ENCODE data around the gene SSRP1.

SSRP1 gene

GRCh38 chr11:57313071-57313787 is 22.5 kb downstream of the SSRP1 start:
- DNase-seq: no peak

- DNase-seq: no peak
Measured at GRCh38 chr11:57312511-57313021, 23.1 kb downstream of the SSRP1 start.

- DNase-seq: no peak
Measured at GRCh38 chr11:57311109-57311936, 24.4 kb downstream of the SSRP1 start.

GRCh38 chr11:57310630-57311086 is 25.0 kb downstream of the SSRP1 start:
- no peak for DNase-seq

GRCh38 chr11:57310091-57310490 is 25.6 kb downstream of the SSRP1 start:
- DNase-seq: no peak

- no peak for DNase-seq
Measured at GRCh38 chr11:57309106-57310059, 26.3 kb downstream of the SSRP1 start.

- no peak for DNase-seq
Measured at GRCh38 chr11:57308426-57309060, 27.1 kb downstream of the SSRP1 start.

GRCh38 chr11:57307666-57308270 is 27.9 kb downstream of the SSRP1 start:
- no peak for DNase-seq

- DNase-seq: no peak
Measured at GRCh38 chr11:57306940-57307565, 28.6 kb downstream of the SSRP1 start.

- DNase-seq: no peak
Measured at GRCh38 chr11:57306161-57306876, 29.4 kb downstream of the SSRP1 start.

GRCh38 chr11:57305523-57305922 is 30.2 kb downstream of the SSRP1 start:
- DNase-seq: no peak

GRCh38 chr11:57303990-57304579 is 31.6 kb downstream of the SSRP1 start:
- DNase-seq: no peak

- no peak for DNase-seq
Measured at GRCh38 chr11:57303280-57303989, 32.3 kb downstream of the SSRP1 start.

- no peak for DNase-seq
Measured at GRCh38 chr11:57302489-57302888, 33.2 kb downstream of the SSRP1 start.

- DNase-seq: no peak
Measured at GRCh38 chr11:57301711-57302423, 33.8 kb downstream of the SSRP1 start.

GRCh38 chr11:57300785-57301184 is 34.9 kb downstream of the SSRP1 start:
- no peak for DNase-seq

GRCh38 chr11:57299150-57299737 is 36.4 kb downstream of the SSRP1 start:
- DNase-seq: no peak

- DNase-seq: no peak
Measured at GRCh38 chr11:57297221-57297620, 38.5 kb downstream of the SSRP1 start.
